HCT116 (cell line): ENCODE results near the gene KLHL20. TPM values are rescaled to one million over a fixed set of nuclear protein-coding genes. Genes with fewer than 3 reads are reported as not detected.
"Not testable (repeated sequence)": the region's sequence is repeated elsewhere in the genome, so short reads cannot be mapped to it uniquely, and the experiment has no call there.

ENCODE experiments used
- ATAC-seq: fragments of 200-7000 bp; cut with Tn5 transposase; 2 replicates; pipeline ENCODE4 v1.9.1; 2020; ENCODE audit warnings: mild to moderate bottlenecking, moderate library complexity
- BruUV-seq: library from RNA; stranded (reverse); fragments of 400-500 nt; replicated peaks from 2 replicates; lab custom pipeline; 2021; lab: Mats Ljungman, UMichigan
- CTCF ChIA-PET: fragments of 300-600 bp; sonication (Branson Sonifier 250); formaldehyde crosslinking; loops from one replicate; lab custom pipeline; 2021; ENCODE audit warnings: antibody characterized with exemption; lab: Charles Lee
- POLR2A ChIA-PET: fragments of 300-600, 350-600 bp; sonication (Branson Sonifier 250); formaldehyde crosslinking; loops from one replicate; lab custom pipeline; 2021; ENCODE audit warnings: antibody characterized with exemption; lab: Charles Lee
- RAD21 ChIA-PET, 2 experiments: fragments of 300-600 bp; sonication (Branson Sonifier 250); formaldehyde crosslinking; loops; one replicate each; lab custom pipeline; 2023; ENCODE audit warnings: low total read pairs in 2 of 2; ENCODE audit not compliant: uncharacterized antibody in 2 of 2, unreplicated experiment in 2 of 2, low non-redundant PET in 1 of 2; lab: Charles Lee
- DNase-seq: peaks from one replicate; pipeline ENCODE4 v3.0.0-alpha.2; 2010; ENCODE audit warnings: low read depth, low spot score
- H2AFZ ChIP-seq: fragments of 200-600 bp; shearing (Covaris generic), sonication (generic); 2 replicates; pipeline ENCODE4 v1.6.1; 2017; ENCODE audit warnings: low read depth, mixed run types, mixed read lengths, antibody characterized with exemption, low read length; ENCODE audit not compliant: poor library complexity, severe bottlenecking
- H3K27ac ChIP-seq: 2 replicates; pipeline ENCODE4 v1.5.1; 2012; ENCODE audit warnings: low read depth, low read length
- H3K27me3 ChIP-seq: fragments of 200-600 bp; sonication (generic); 2 replicates; pipeline ENCODE4 v1.6.1; 2016; ENCODE audit warnings: mixed run types, low read length, mixed read lengths; ENCODE audit not compliant: insufficient read depth
- H3K36me3 ChIP-seq, 2 experiments: fragments of 200-500 bp in 1 of 2; fragments of 200-600 bp in 1 of 2; sonication (Bioruptor generic) in 1 of 2; sonication (generic) in 1 of 2; 2 replicates each; pipeline versions ENCODE4 v1.5.1 to v1.6.1; 2014 to 2016; ENCODE audit warnings: low read length in 2 of 2, inconsistent platforms in 1 of 2, mixed read lengths in 1 of 2, mixed run types in 1 of 2; ENCODE audit not compliant: insufficient read depth in 2 of 2, control insufficient read depth in 1 of 2
- H3K4me1 ChIP-seq, 2 experiments: fragments of 200-600 bp in 1 of 2; sonication (generic) in 1 of 2; 2 replicates each; pipeline versions ENCODE4 v1.5.1 to v1.6.1; 2012 to 2017; ENCODE audit warnings: low read length in 2 of 2, inconsistent platforms in 1 of 2, mild to moderate bottlenecking in 1 of 2, mixed read lengths in 1 of 2, mixed run types in 1 of 2, moderate library complexity in 1 of 2; ENCODE audit not compliant: insufficient read depth in 2 of 2, control insufficient read depth in 1 of 2
- H3K4me2 ChIP-seq: fragments of 200-600 bp; sonication (generic); 2 replicates; pipeline ENCODE4 v1.6.1; 2017; ENCODE audit warnings: mixed run types, low read length, mixed read lengths
- H3K4me3 ChIP-seq, 2 experiments: fragments of 200-600 bp in 1 of 2; sonication (generic) in 1 of 2; replicated peaks in 1 of 2; 2 replicates each; pipeline ENCODE4 v1.5.1; 2011 to 2016; ENCODE audit warnings: low read length in 2 of 2, control low read depth in 1 of 2, low read depth in 1 of 2, mild to moderate bottlenecking in 1 of 2, mixed read lengths in 1 of 2, mixed run types in 1 of 2
- H3K79me2 ChIP-seq: fragments of 200-600 bp; sonication (generic); 2 replicates; pipeline ENCODE4 v1.6.1; 2017; ENCODE audit warnings: mild to moderate bottlenecking, mixed run types, low read length, moderate library complexity, mixed read lengths; ENCODE audit not compliant: insufficient read depth
- H3K9ac ChIP-seq: fragments of 200-600 bp; sonication (generic); 2 replicates; pipeline ENCODE4 v1.6.1; 2016; ENCODE audit warnings: low read length, mixed read lengths
- H3K9me2 ChIP-seq: fragments of 200-600 bp; sonication (generic), shearing (Covaris generic); 2 replicates; pipeline ENCODE4 v1.6.1; 2017; ENCODE audit warnings: mixed run types, mild to moderate bottlenecking, moderate library complexity; ENCODE audit not compliant: insufficient read depth
- H3K9me3 ChIP-seq, 2 experiments: fragments of 200-500 bp in 1 of 2; fragments of 200-600 bp in 1 of 2; sonication (Bioruptor generic) in 1 of 2; sonication (generic) in 1 of 2; 2 replicates each; pipeline ENCODE4 v1.6.1; 2014 to 2017; ENCODE audit warnings: low read length in 2 of 2, mixed read lengths in 2 of 2, inconsistent platforms in 1 of 2, low read depth in 1 of 2, mild to moderate bottlenecking in 1 of 2, mixed run types in 1 of 2, moderate library complexity in 1 of 2; ENCODE audit not compliant: control insufficient read depth in 1 of 2, insufficient read depth in 1 of 2
- H4K20me1 ChIP-seq: fragments of 200-600 bp; sonication (generic), shearing (Covaris generic); 2 replicates; pipeline ENCODE4 v1.6.1; 2017; ENCODE audit warnings: mixed run types, mild to moderate bottlenecking, moderate library complexity; ENCODE audit not compliant: insufficient read depth
- ATF3 ChIP-seq: IDR thresholded peaks from 2 replicates; pipeline ENCODE4 v1.6.1; 2012
- CBX3 ChIP-seq: IDR thresholded peaks from 2 replicates; pipeline ENCODE4 v1.6.1; 2012; ENCODE audit warnings: low read depth
- EZH2 ChIP-seq: fragments of 200-600 bp; sonication (generic); IDR thresholded peaks from 2 replicates; pipeline ENCODE4 v1.6.1; 2017; ENCODE audit warnings: antibody characterized with exemption, mixed run types
- EZH2phosphoT487 ChIP-seq: fragments of 200-600 bp; IDR thresholded peaks from 2 replicates; pipeline ENCODE4 v1.6.1; 2018; ENCODE audit warnings: antibody characterized with exemption, borderline replicate concordance
- FOSL1 ChIP-seq: IDR thresholded peaks from 2 replicates; pipeline ENCODE4 v1.6.1; 2012; ENCODE audit warnings: low read depth
- MAX ChIP-seq: IDR thresholded peaks from 2 replicates; pipeline ENCODE4 v1.6.1; 2012
- POLR2AphosphoS5 ChIP-seq: IDR thresholded peaks from 2 replicates; pipeline ENCODE4 v1.6.1; 2011; ENCODE audit warnings: mild to moderate bottlenecking, low read depth, low read length, moderate library complexity
- RAD21 ChIP-seq: IDR thresholded peaks from 2 replicates; pipeline ENCODE4 v1.6.1; 2012; ENCODE audit warnings: low read depth, mild to moderate bottlenecking
- SRF ChIP-seq: IDR thresholded peaks from 2 replicates; pipeline ENCODE4 v1.6.1; 2012; ENCODE audit warnings: low read depth
- YY1 ChIP-seq: IDR thresholded peaks from 2 replicates; pipeline ENCODE4 v1.6.1; 2011; ENCODE audit warnings: low read length, low read depth, moderate library complexity, mild to moderate bottlenecking; ENCODE audit not compliant: insufficient replicate concordance; ENCODE audit errors: extremely low read depth
- ZBTB33 ChIP-seq: IDR thresholded peaks from 2 replicates; pipeline ENCODE4 v1.6.1; 2011; ENCODE audit warnings: mild to moderate bottlenecking, low read length, moderate library complexity; ENCODE audit not compliant: insufficient replicate concordance; ENCODE audit errors: extremely low read depth
- ZNF274 ChIP-seq: fragments of 200-500 bp; sonication (Bioruptor generic); IDR thresholded peaks from 2 replicates; pipeline ENCODE4 v1.6.1; 2014; ENCODE audit warnings: mild to moderate bottlenecking, low read depth, low read length, inconsistent platforms
- intact Hi-C: fragments of 100-400 bp; cut with micrococcal nuclease; formaldehyde crosslinking; loops from 2 replicates; pipeline ENCODE4 v1.10.0; 2022
- total RNA-seq: library from RNA; stranded (reverse); gene quantifications from one replicate; pipeline ENCODE4 v1.2.1, GENCODE V29; 2021; ENCODE audit not compliant: unreplicated experiment

KLHL20 gene
- total RNA-seq, 1 experiment from 2014 or later: 16.2 TPM

GRCh38 chr1:173802961-173803360 is 88.2 kb downstream of the KLHL20 start (continued):
- TF ChIP-seq ATF3 (no peak), EZH2 (no peak), CBX3 (no peak), ZNF274 (no peak)

- BruUV-seq: not testable (repeated sequence)
Measured at GRCh38 chr1:173813654-173814053, 98.9 kb downstream of the KLHL20 start.

DNA sequence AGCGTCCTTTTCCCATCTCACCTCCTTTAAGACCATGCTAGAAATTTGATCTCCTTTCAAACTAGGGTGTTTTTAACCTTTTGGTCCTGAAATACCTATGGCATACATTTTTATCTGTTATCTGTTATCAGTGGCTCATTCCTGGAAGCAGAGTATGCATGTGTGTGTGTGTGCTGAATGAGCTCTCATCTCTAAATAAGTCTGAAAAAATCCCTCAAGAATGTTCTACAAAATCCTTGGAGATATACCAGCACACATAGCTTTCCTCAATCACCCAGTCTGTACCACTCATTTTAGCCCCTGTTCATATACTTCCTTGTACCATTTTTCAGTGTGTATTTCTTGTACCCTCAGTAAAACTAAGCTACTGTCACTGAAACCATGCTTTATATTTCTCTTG is 103.7 kb downstream of the KLHL20 start:
- DNase-seq: no peak
- intact Hi-C loops: no loop called here
- RAD21 ChIA-PET: no interaction called here
- Histone ChIP-seq H3K4me2 (no peak overlapping the region), H3K9ac (no peak overlapping the region), H3K9me3 (no peaks in the 10 kb centered on the region), H3K4me3 (no peak overlapping the region), H2AFZ (no peak overlapping the region), H3K36me3 (peaks cover 3 to 4% of the 10 kb centered on the region in 2 experiments; a peak in 2 of 4 replicates), H4K20me1 (no peaks in the 10 kb centered on the region), H3K27me3 (no peaks in the 10 kb centered on the region), H3K4me1 (peaks cover 2 to 6% of the 10 kb centered on the region in 2 experiments; a peak in 2 of 4 replicates), H3K9me2 (no peaks in the 10 kb centered on the region), H3K79me2 (peaks cover 68% of the 10 kb centered on the region), H3K27ac (no peak overlapping the region)
- no peak for ATAC-seq
- BruUV-seq: no TSS peak
- POLR2A ChIA-PET: no interaction called here
- TF ChIP-seq POLR2AphosphoS5 (no peak), EZH2phosphoT487 (no peak), MAX (no peak), FOSL1 (no peak), RAD21 (no peak), SRF (no peak), YY1 (no peak), ATF3 (no peak), ZBTB33 (no peak)
- CTCF ChIA-PET: no interaction called here

More at GRCh38 chr1:173813654-173814053, 98.9 kb downstream of the KLHL20 start:
- intact Hi-C loops, H2AFZ ChIP-seq, CTCF ChIA-PET, H3K9me3 ChIP-seq, DNase-seq, H3K27ac ChIP-seq, H3K4me3 ChIP-seq, H3K4me1 ChIP-seq, H3K4me2 ChIP-seq, H3K9ac ChIP-seq, H3K36me3 ChIP-seq, POLR2A ChIA-PET, H3K27me3 ChIP-seq, H4K20me1 ChIP-seq, H3K9me2 ChIP-seq, RAD21 ChIA-PET, ATAC-seq: not testable (repeated sequence)
- H3K79me2 ChIP-seq: peaks cover 42% of the 10 kb centered on the region
